Activated T-helper 1 cell treated with anti-CD3 and anti-CD28 coated beads, Interleukin-2, amount 50 U/mL, for 16 hours (primary cell): ENCODE results near the gene DBI.

Source experiments
- DNase-seq, 2 donors: peaks; one replicate each; pipeline ENCODE4 v3.0.0-alpha.2; 2020; ENCODE audit warnings: low read depth in 1 of 2, low spot score in 1 of 2

Gene DBI

DNA sequence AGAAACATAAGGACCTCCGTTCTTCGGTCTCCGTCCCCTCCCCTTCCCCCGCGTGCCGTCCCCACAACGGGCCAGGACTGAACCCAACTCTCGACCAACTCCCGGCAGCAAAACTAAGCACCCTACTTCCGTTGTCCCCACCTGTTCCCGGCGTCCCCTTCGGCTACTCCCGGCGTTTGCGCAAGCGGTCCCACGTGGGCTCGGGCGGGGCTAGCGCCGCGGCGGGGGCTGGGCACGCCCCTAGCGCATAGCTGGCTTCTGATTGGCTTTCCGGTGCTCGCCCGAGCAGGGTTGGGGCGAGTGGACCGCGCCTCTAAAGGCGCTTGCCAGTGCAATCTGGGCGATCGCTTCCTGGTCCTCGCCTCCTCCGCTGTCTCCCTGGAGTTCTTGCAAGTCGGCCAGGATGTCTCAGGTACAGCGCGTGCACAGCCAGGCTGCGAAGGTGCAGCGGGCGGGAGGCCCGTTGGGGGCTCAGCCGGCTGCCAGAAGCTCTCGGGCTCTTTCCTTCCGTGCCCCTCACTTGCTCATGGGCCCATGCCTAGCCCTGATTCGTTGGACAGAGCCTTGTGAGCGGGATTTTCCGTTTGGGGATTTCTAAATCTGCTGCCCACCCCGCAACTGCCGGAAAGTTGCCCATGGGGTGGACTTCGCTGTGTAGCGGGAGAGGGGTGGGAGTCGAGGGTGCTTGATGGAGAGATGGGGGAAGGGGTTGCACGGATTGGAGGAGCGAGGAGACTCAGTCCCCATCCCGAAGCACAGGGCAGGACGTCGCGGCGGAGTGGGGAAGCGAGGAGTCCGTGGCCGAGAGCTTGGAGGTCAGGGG is at the start of gene DBI, which contains the start of gene C2orf76:
DBI (plus strand) TSS at position 329 of the 823 bp plus-strand sequence; CDS start at position 404, 75 bp downstream.
C2orf76 (minus strand) TSS at position 186 of the 823 bp plus-strand sequence. CDS start 26,875 bp downstream, outside the sequence.
- peak; percentile 80 to 87 for DNase-seq

DNA sequence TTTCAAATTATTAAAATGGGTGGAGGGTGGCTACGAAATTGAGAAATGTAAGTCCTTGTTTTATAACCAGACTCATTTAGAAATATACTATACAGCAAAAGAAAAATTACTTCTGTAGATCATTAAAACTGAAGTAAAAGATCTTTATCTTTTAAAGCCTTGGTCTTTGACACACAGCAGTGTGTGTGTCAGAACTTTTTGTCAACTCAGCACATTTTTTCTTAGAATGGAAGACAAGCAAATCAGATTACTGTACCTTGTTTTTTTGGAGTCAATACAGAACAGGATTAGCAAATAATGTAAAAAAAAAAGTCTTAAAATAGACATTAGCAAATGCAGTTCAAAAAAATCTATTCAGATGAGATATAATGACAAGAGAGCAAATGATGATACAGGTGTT is 49.2 kb upstream of the DBI start:
- no peak for DNase-seq

DNA sequence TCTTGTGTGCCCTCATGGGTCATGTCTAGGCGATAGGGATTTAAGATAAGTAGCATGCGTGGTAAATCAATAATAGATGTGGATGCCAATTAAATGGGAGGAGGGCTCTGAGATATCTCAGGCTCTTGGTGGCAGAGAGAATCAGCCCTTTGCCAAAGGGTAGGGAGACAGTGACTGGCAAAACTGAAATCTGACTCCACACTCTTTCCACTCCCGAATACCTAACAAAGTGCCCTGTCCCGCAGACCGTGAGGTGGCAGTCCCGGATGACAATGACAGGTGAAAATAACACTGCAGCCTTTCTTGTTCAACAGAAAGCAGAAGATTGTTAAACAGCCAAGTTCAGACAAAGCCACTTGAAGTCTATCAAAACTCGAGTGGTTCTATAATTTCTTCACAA is 47.2 kb upstream of the DBI start:
- DNase-seq, result no peak

DNA sequence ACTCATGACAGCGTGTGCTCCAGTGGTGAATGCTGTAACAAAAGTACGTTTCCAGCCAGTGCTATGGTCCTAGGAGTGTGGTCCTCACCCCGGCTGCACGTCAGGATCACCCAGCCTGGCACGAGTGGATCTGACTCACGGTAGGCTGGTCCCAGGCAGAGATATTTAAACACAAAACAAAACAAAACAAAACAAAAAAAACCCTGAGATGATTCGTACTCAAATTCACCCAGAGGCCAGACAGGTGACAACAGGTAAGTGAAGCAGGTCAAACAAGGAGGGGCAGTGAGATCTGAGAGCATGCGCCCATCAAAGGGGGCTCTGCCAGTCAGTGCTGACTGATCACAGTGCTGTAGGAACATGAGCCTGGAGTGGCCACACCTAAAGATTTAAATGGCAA is 43.3 kb upstream of the DBI start:
- no peak for DNase-seq

DNA sequence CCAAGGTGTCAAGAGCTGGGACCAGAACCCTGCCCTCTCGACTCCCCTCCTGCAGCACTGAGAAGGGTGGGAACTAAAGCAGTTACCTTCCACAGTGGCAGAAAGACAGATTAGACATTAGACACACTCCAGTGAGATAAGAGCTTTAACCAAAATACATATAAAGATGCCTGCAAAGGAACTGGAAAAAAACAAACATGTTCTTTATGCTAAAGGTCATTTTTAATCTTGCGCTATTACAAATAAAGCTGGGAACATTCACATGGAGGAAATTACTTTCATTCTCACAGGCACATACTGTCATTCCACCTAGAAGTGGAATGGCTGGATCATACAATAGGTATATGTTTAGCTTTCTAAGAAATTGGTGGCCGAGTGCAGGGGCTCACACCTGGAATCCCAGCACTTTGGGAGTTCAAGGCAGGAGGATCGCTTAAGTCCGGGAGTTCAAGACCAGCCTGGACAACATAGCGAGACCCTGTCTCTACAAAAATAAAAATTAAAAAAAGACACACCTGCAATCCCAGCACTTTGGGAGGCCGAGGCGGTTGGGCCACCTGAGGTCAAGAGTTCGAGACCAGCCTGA is 42.0 kb upstream of the DBI start:
- DNase-seq, result no peak

DNA sequence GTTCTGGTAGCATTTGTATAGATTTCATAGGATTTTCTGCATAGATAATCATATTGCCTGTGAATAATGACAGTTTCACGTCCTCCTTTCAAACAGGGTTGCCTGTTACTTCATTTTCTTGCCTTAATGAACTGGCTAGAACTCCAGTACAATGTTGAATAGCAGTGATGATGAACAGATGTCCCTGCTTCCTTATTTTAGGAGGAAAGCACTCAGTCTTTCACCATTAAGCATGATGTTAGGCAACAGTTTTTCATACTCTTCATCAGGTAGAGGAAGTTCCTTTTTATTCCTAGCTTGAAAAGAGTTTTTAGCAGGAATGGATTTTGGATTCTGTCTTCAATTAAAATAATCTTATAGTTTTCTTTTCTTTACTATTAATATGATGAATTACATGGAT is 39.8 kb upstream of the DBI start:
- DNase-seq, result no peak

DNA sequence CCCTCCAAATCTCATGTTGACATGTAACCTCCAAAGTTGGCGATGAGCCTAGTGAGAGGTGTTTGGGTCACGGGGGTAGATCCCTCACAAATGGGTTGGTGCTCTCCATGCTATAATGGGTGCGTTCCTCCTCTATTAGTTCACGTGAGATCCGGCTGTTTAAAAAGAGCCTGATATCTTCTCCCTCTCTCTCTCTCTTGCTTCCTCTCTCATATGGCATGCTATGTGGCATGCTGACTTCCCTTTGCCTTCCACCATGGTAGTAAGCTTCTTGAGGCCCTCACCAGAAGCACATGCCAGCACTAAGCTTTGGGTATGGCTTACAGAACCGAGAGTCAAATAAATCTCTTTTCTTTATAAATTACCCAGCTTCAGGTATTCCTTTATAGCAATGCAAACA is 39.3 kb upstream of the DBI start:
- DNase-seq, result no peak

DNA sequence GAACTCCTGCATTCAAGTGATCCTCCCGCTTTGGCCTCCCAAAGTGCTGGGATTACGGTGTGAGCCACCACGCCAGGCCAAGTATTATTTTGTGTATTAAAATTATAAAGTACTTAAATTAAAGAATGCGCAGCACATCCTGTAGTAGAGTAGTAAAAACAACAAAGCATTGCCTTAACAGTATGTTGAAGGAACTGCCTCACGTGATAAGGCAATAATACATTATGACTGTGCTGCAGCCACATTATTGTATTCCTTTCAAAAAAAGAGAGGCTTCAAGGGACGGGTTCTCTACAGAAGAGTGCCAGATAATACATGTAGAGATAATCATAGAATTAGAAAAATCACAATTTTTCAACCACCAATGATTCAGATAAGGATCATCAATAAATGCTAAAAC is 33.8 kb upstream of the DBI start:
- no peak for DNase-seq

DNA sequence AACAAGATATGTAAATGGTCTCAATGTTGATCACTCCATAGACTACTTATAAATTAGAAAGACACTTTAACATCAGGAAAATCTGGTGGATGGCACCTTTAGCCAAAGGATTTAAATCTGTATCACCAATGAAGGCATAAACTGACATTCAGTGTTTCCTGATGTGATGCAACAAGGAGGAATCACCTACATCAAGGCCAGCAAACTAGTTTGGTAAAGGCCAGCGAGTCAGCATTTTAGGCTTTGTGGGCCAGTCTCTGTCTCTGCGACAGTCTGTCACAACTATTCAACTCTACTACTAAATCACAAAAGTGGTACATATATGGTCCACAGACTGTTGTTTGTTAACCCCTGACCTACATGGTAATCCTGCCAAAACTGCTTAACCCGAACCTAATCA is 33.4 kb upstream of the DBI start:
- no peak for DNase-seq

DNA sequence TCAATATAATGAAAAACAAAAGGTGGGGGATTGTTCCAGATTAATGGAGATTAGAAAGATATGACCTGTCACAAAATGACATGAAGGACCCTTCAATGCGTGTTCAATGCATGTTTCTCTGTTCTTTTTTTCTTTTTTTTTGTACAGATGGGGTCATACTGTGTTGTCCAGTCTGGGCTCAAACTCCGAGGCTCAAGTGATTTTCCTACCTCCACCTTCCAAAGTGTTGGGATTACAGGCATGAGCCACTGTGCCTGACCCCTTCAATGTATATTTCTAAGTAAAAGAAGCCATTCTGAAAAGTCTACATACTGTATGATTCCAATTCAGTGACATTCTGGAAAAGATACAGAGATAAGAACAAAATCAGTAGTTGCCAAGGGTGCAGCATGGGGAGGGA is 32.9 kb upstream of the DBI start:
- DNase-seq, result no peak

DNA sequence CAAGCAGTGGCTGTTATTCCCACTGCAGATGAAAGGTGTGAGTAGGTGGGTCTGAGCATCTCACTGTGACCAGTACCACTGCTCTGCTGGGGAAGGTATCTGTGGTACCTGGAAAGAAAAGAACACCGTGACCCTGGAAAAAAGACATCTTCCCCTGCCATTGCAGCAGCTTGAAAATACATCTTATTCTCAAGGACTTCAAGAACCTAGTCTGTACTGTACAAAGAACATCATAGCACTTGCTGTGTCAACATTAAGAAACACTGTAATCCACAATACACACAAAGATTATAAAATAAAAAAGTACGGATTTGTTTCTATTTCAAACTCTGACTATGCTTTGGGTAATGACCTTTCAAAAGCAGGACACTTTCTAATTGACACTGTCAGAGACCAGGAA is 29.0 kb upstream of the DBI start:
- no peak for DNase-seq

DNA sequence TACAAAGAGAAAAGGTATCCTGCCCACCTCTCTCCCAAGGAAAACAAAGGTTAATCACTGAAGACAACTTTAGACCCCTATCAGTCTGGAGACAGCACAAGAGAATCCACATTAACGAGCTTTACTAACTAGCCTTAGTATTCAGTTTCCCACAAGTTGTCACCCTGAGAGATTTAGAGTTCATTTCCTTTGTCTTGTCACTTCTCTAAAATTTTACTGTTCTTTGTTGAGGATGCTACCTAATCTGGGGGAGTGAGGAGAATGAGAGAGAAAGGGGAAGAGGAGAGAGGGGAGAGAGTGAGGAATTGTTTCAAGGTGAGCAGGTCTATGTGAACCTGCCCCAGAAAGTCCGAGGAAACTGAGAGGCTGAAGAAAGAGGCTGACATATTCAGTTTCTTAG is 28.5 kb upstream of the DBI start:
- no peak for DNase-seq

DNA sequence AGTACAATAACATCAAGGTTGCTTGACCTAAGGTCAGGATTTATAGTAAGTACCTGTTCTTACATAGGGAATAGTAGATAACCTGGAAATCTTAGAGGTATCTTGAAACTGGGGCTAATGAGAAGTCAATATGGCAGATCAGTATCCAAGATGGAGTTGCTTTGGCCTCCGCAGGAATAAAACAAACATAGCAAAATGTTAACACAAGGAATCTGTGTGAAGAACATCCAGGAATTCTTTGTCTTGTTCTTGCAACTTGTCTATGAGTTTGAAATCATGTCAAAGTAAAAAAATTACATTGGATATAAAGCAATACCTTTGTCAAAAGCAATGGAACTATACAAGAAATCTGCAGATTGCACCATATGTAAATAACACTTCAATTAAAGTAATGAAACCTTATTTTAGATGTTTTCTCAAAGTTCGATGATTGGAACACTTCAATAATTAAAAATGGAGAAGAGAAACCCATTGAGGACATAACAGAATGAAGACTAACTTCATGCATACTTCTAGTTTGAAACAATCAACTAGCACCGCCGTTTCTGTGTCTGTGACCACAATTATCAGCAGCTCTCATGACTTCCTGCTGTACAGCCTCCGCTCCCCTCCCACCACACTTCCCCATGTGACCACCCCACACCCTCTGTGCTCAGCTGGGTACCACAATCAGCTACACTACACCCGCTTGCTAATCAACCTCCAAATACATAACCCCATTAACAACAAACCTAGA is 27.8 kb upstream of the DBI start:
- DNase-seq, result peak in 1 of 2 donors; percentile 6

DNA sequence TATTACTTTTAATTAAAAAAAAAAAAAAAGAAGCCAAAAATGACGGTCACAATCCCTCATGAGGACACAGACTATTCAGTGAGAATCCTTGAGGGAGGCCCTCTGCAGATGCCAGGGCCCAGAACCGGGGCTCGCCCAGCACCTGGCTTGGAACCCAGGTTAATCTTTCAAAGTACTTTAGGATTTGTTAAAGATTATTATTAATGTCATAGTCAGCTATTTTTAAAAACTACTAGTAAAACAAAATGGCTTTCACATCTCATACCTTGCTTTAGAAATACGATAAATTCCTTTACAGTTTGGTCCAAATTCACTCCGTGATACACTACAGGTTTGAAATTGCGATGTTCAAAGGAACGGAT is 27.2 kb upstream of the DBI start:
- DNase-seq, result no peak

DNA sequence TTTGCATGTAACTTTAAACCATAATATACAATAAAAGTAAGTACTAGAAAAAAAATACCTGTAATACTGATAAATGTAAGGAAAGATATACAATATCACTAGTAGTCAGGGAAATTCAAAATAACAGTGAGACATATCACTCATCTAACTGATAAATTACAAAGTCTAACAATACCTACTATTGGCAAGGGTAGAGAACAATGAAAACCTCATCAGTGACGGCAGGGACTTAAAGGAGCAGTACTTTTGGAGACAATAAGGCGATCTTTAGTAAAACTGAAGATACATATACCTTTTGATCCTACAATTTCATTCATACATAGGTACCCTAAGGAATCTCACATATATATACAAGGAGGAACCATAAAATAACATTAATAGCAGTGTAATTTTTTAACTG is 25.1 kb upstream of the DBI start:
- no peak for DNase-seq

DNA sequence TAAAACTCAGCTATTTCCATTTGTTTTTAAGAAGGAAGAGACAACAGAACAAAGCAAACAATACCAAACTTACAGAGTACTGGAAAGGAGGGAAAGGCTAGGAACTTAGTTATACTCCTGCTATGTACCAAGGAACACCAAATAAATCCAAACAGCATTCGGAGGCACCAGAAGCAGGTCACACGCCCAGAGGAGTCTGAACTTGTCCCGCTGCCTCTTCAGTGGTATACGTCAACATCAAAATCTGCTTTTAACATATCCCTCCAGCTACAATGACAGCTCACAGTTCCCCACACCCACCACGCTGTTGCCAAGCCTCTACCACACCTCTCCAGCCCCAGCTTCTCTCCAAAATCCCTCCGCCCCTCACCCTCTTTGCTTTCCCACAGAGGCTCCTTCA is 17.5 kb upstream of the DBI start:
- DNase-seq, result no peak

DNA sequence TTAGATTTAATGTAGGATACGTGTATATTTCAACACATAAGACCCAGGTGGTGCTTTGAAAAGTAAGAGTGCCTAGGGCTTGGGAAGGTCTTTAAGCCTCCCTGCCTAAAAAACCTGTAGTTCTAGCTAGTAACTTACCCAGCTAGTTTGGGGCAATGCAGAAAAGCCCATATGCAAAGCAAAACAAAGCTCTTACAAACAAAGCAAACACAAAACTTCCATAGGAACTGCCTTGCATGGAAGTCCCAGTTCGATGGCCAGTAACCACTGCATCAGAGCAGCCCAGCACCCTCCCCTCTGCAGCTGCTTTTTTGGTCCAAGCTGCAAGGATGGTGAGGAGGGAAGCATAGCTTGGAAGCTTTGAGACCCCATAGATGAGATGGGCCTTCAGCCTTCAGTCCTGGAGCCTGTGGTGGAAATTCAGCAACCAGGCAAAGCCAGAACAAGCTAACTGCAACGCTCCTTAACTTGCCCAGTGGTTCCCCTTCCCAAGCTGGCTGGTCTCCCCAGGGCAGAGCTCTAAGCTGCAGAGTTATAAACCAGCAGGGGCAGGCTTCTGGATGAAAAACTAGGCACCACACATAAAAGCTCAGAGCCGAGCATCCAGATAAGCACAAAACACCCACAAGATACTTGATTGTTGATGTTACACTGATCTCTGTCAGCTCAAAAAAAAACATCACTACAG is 16.3 kb upstream of the DBI start:
- DNase-seq, result no peak

DNA sequence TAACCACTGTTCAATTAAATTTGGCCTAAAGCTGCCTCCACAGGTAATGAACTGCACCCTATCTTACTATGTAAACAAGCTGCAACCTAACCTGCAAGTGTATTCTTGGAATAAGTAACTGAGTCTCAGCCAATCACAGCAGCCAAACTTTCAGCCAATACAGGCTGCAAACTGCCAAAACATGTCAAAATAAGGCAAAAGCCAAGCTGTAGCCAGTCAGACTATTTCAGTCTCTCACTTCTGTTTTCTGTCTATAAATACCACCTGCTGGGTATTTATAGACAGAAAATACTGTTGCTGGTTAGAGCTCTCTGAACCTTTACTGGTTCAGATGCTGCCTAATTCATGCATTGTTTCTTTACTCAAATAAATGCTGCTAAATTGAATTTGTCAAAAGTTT is 14.4 kb upstream of the DBI start:
- no peak for DNase-seq

DNA sequence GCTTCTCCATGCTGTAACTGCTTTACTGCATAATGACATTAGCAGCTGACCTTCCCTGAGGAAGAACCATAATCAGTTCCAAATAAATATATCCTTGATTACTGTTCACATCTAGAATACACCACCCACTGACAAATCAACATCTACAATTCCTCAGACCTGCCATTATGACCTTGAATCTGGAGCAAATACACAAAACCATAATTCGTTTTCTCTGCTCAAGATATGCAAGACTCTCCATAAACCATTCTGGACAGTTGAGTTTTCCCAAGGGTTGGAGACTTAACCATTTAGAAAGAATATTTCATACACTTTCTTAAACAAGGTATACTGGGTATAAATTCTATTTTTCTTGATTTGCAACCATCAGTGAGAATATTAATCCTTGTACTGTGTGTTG is 11.9 kb upstream of the DBI start:
- no peak for DNase-seq

DNA sequence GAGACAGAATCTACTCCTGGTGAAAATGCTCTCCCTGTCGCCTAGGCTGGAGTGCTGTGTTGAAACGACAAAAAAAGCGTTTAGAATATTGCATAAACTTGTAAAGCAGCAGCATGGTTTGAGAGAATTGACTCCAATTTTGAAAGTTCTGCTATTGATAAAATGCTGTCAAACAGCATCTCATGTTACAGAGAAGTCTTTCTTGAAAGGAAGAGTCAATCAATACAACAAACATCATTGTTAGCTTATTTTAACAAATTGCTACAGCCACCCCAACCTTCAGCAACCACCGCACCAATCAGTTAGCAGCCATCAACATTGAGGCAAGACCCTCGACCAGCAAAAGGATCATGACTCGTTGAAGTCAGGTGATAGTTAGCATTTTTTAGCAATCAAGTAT is 7.0 kb upstream of the DBI start:
- no peak for DNase-seq

DNA sequence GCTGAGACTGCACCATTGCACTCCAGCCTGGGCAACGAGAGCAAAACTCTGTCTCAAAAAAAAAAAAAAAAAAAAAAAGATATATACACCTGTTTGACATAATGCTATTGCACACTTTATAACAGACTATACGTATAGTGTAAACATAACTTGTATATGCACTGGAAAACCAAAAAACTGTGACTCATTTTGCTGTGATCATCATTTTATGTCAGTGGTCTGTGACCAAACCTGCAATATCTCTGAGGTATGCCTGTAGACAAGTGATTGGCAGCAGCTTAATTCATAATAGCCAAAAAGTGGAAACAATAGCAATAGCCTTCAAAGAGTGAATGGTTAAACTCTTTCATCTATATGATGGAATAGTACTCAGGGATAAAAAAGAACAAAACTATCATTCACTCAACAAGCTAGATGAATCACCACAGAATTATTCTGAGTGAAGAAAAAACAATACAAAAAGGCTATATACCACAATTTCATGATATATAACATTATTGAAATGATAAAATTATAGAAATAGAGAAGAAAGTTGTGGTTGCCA is 6.3 kb upstream of the DBI start:
- no peak for DNase-seq
